Measurements from ENCODE around the gene BTBD7. TPM values are rescaled to one million over a fixed set of nuclear protein-coding genes. Genes with fewer than 3 reads are reported as not detected.

BTBD7 gene
- total and polyA plus RNA-seq, 2 experiments from 2014 or later, result 24.4 to 32.8 TPM

DNA sequence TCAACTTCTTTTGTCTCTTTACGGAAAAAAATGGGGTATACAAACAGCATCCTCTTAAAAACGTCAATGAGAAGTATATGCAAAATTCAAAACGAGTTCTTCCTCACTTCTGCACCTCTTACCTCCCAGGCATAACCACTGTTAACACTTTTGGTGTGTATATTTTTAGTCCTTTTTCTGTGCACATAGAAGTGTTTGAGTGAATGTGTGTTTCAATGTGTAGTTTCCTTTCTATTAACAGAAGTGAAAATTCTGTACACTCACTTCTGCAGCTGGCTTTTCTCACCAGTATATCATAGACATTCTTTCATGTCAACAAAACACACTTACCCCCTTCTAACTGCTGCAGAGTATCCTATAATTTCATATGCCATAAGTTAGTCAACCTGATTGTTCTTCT lies 120.4 kb downstream of the BTBD7 start (continued):
- TF ChIP-seq ZNF462 (CRISPR knock-in tag; IDR thresholded peaks at IDR 0.05), result no peak
- TF ChIP-seq, protein P1, sequence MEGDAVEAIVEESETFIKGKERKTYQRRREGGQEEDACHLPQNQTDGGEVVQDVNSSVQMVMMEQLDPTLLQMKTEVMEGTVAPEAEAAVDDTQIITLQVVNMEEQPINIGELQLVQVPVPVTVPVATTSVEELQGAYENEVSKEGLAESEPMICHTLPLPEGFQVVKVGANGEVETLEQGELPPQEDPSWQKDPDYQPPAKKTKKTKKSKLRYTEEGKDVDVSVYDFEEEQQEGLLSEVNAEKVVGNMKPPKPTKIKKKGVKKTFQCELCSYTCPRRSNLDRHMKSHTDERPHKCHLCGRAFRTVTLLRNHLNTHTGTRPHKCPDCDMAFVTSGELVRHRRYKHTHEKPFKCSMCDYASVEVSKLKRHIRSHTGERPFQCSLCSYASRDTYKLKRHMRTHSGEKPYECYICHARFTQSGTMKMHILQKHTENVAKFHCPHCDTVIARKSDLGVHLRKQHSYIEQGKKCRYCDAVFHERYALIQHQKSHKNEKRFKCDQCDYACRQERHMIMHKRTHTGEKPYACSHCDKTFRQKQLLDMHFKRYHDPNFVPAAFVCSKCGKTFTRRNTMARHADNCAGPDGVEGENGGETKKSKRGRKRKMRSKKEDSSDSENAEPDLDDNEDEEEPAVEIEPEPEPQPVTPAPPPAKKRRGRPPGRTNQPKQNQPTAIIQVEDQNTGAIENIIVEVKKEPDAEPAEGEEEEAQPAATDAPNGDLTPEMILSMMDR (conservative IDR thresholded peaks at IDR 0.05; ENCODE audit: low read depth in 2 of 2), result no peak
- TF ChIP-seq STAT1 (IDR thresholded peaks at IDR 0.05; ENCODE audit: unreplicated experiment), result no peak
- TF ChIP-seq, protein P2, sequence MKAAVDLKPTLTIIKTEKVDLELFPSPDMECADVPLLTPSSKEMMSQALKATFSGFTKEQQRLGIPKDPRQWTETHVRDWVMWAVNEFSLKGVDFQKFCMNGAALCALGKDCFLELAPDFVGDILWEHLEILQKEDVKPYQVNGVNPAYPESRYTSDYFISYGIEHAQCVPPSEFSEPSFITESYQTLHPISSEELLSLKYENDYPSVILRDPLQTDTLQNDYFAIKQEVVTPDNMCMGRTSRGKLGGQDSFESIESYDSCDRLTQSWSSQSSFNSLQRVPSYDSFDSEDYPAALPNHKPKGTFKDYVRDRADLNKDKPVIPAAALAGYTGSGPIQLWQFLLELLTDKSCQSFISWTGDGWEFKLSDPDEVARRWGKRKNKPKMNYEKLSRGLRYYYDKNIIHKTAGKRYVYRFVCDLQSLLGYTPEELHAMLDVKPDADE (IDR thresholded peaks at IDR 0.05), result no peak
- TF ChIP-seq JUNB (IDR thresholded peaks at IDR 0.05; ENCODE audit: unreplicated experiment), result no peak

All from GM23338 (cell line).